ENCODE data around the gene MROH7. TPM values are rescaled to one million over a fixed set of nuclear protein-coding genes. Genes with fewer than 3 reads are reported as not detected.

Gene MROH7
- polyA plus RNA-seq, 1 donor from 2014 or later: not detected

DNA sequence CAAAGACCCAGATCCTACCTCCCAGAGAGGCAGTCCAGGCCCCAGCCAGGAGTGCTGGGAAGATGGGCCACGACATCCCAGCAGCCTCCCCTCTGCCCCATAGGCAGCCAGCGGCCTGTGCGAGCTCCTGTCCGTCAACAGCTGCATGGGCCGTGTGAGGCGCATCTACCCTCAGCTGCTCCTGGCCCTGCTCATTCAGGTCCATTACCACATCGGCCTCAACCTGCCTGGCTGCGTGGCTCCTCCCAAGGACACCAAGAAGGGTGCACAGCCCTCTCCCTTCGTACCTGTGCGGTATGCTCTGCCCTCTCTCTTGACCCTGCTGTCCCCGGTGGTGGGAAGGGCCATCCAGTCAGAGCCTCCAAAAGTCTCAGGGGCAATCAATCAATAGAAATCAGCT, 44.6 kb downstream of the MROH7 start:
- TF ChIP-seq SMC3 (conservative IDR thresholded peaks at IDR 0.05; ENCODE audit: poor library complexity) (no peak), EP300 (conservative IDR thresholded peaks at IDR 0.05; ENCODE audit: poor library complexity, severe bottlenecking) (no peak), RAD21 (conservative IDR thresholded peaks at IDR 0.05) (no peak), EZH2 (IDR thresholded peaks at IDR 0.05; ENCODE audit: borderline replicate concordance, insufficient read depth, low read length, poor library complexity, severe bottlenecking) (no peak), TAF1 (IDR thresholded peaks at IDR 0.05; ENCODE audit: low read depth) (no peak), POLR2AphosphoS5 (IDR thresholded peaks at IDR 0.05) (no peak), MXI1 (conservative IDR thresholded peaks at IDR 0.05; ENCODE audit: poor library complexity, severe bottlenecking) (no peak)
- TF ChIP-seq, protein P1, sequence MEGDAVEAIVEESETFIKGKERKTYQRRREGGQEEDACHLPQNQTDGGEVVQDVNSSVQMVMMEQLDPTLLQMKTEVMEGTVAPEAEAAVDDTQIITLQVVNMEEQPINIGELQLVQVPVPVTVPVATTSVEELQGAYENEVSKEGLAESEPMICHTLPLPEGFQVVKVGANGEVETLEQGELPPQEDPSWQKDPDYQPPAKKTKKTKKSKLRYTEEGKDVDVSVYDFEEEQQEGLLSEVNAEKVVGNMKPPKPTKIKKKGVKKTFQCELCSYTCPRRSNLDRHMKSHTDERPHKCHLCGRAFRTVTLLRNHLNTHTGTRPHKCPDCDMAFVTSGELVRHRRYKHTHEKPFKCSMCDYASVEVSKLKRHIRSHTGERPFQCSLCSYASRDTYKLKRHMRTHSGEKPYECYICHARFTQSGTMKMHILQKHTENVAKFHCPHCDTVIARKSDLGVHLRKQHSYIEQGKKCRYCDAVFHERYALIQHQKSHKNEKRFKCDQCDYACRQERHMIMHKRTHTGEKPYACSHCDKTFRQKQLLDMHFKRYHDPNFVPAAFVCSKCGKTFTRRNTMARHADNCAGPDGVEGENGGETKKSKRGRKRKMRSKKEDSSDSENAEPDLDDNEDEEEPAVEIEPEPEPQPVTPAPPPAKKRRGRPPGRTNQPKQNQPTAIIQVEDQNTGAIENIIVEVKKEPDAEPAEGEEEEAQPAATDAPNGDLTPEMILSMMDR (IDR thresholded peaks at IDR 0.05; ENCODE audit: poor library complexity, severe bottlenecking): no peak
- TF ChIP-seq, protein P2, sequence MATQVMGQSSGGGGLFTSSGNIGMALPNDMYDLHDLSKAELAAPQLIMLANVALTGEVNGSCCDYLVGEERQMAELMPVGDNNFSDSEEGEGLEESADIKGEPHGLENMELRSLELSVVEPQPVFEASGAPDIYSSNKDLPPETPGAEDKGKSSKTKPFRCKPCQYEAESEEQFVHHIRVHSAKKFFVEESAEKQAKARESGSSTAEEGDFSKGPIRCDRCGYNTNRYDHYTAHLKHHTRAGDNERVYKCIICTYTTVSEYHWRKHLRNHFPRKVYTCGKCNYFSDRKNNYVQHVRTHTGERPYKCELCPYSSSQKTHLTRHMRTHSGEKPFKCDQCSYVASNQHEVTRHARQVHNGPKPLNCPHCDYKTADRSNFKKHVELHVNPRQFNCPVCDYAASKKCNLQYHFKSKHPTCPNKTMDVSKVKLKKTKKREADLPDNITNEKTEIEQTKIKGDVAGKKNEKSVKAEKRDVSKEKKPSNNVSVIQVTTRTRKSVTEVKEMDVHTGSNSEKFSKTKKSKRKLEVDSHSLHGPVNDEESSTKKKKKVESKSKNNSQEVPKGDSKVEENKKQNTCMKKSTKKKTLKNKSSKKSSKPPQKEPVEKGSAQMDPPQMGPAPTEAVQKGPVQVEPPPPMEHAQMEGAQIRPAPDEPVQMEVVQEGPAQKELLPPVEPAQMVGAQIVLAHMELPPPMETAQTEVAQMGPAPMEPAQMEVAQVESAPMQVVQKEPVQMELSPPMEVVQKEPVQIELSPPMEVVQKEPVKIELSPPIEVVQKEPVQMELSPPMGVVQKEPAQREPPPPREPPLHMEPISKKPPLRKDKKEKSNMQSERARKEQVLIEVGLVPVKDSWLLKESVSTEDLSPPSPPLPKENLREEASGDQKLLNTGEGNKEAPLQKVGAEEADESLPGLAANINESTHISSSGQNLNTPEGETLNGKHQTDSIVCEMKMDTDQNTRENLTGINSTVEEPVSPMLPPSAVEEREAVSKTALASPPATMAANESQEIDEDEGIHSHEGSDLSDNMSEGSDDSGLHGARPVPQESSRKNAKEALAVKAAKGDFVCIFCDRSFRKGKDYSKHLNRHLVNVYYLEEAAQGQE (IDR thresholded peaks at IDR 0.05; ENCODE audit: borderline replicate concordance): no peak
- Histone ChIP-seq H3K4me3 (ENCODE audit: low read length) (no peak overlapping the region), H3K36me3 (ENCODE audit: insufficient read depth, low read length) (no peaks in the 10 kb centered on the region), H3F3A (ENCODE audit: insufficient read depth, low read length, poor library complexity, severe bottlenecking) (no peaks in the 10 kb centered on the region), H3K4me2 (ENCODE audit: low read length) (no peak overlapping the region), H3K27ac (ENCODE audit: low read length) (no peak overlapping the region), H4K20me1 (ENCODE audit: insufficient read depth) (no peaks in the 10 kb centered on the region), H3K9ac (ENCODE audit: low read length) (no peak overlapping the region), H3K9me3 (ENCODE audit: low read length) (no peaks in the 10 kb centered on the region), H3K27me3 (ENCODE audit: insufficient read depth, low read depth, low read length) (no peaks in the 10 kb centered on the region), H2AFZ (ENCODE audit: low read depth, low read length) (no peak overlapping the region), H3K79me2 (replicated peaks; ENCODE audit: insufficient read depth, low read length) (no peaks in the 10 kb centered on the region), H3K9me2 (ENCODE audit: insufficient read depth, low read length) (no peaks in the 10 kb centered on the region)

DNA sequence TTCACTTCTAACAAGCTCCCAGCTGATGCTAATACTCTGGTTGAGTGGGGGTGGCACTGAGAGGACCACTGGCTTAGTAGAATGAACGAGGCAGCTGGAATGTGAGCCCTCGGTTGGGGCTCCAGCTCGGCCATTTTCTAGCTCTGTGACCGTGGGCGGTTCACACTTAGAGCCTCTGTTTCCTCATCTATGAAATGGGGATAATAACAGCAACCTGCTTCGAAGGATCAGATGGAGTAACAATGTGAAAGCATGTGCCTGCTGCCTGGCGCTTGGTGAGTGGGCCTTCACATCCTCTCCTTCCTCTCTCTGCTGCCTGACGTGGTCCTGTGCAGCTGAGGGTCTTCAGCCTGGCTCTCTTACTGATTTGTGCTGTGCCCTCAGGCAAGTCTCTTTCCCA, 53.2 kb downstream of the MROH7 start:
- H2AFZ ChIP-seq (ENCODE audit: low read depth, low read length): no peak overlapping the region
- H3K79me2 ChIP-seq (replicated peaks; ENCODE audit: insufficient read depth, low read length): no peaks in the 10 kb centered on the region

More for the DNA sequence above, 53.2 kb downstream of the MROH7 start:
- H3K36me3 ChIP-seq (ENCODE audit: insufficient read depth, low read length): no peaks in the 10 kb centered on the region
- H3K4me2 ChIP-seq (ENCODE audit: low read length): no peak overlapping the region
- no peaks in the 10 kb centered on the region for H3K27me3 ChIP-seq (ENCODE audit: insufficient read depth, low read depth, low read length)
- H3K9ac ChIP-seq (ENCODE audit: low read length): no peak overlapping the region
- H3K9me3 ChIP-seq (ENCODE audit: low read length): no peaks in the 10 kb centered on the region
- H3K4me3 ChIP-seq (ENCODE audit: low read length): no peak overlapping the region
- no peaks in the 10 kb centered on the region for H4K20me1 ChIP-seq (ENCODE audit: insufficient read depth)
- H3F3A ChIP-seq (ENCODE audit: insufficient read depth, low read length, poor library complexity, severe bottlenecking): no peaks in the 10 kb centered on the region
- H3K9me2 ChIP-seq (ENCODE audit: insufficient read depth, low read length): no peaks in the 10 kb centered on the region
- TF ChIP-seq EZH2 (IDR thresholded peaks at IDR 0.05; ENCODE audit: borderline replicate concordance, insufficient read depth, low read length, poor library complexity, severe bottlenecking): no peak
- TF ChIP-seq TAF1 (IDR thresholded peaks at IDR 0.05; ENCODE audit: low read depth): no peak
- TF ChIP-seq EP300 (conservative IDR thresholded peaks at IDR 0.05; ENCODE audit: poor library complexity, severe bottlenecking): no peak
- no peak for TF ChIP-seq MXI1 (conservative IDR thresholded peaks at IDR 0.05; ENCODE audit: poor library complexity, severe bottlenecking)
- TF ChIP-seq, protein P2 (IDR thresholded peaks at IDR 0.05; ENCODE audit: borderline replicate concordance): no peak
- TF ChIP-seq SMC3 (conservative IDR thresholded peaks at IDR 0.05; ENCODE audit: poor library complexity): no peak
- TF ChIP-seq, protein P1 (IDR thresholded peaks at IDR 0.05; ENCODE audit: poor library complexity, severe bottlenecking): no peak
- TF ChIP-seq RAD21 (conservative IDR thresholded peaks at IDR 0.05): no peak
- TF ChIP-seq POLR2AphosphoS5 (IDR thresholded peaks at IDR 0.05): no peak
- H3K27ac ChIP-seq (ENCODE audit: low read length): no peak overlapping the region

Data from neural cell (in vitro differentiated cells).